Astrocyte (in vitro differentiated cells and primary cell): ENCODE results near the gene ARRB1.

Source experiments
- EZH2 ChIP-seq: IDR thresholded peaks from 2 replicates; pipeline ENCODE4 v1.6.1; 2012; ENCODE audit warnings: mild to moderate bottlenecking, low read length, inconsistent platforms; ENCODE audit not compliant: insufficient read depth
- TF ChIP-seq, protein P1 (sequence below): IDR thresholded peaks from 2 replicates; pipeline ENCODE4 v1.5.1; 2011; ENCODE audit warnings: low read depth, mild to moderate bottlenecking, inconsistent platforms, low read length, moderate library complexity; ENCODE audit not compliant: insufficient read depth

DNA sequence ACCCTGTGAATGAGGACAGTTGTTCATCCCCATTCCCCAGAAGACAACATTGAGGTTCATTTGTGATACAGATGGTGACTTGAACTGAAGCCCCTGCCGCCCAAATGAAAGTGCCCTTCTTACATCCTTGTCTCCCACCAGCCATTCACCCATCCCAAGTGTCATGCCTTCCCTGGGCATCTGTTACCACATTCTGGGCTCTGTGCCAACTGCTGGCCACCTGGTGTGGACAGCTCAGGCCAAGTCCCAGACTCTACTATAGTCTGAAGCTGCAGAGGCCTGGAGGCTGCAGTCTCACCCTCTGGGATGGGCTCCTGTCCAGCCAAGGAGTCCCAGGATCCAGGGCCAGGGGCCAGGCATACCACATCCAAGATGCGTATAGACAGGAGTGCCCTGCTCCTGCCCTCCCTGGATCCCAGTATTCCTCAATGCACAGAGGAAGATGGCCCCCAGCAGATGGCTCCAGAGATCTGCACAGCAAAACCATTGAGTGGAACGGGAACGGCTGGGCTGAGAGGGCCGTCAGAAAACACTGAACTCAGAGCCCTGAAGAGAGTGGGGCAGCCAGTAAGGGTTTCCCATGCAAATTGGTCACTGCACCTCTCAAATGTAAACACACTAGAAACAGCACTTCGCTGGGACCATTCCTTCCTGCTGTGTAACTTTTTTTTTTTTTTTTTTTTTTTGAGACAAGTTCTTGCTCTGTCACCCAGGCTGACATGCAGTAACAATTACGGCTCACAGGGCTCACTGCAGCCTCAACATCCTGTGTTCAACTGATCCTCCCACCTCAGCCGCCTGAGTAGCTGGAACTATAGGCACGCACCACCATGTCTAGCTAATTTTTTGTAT is 22.8 kb downstream of the ARRB1 start:
- TF ChIP-seq, protein P1, sequence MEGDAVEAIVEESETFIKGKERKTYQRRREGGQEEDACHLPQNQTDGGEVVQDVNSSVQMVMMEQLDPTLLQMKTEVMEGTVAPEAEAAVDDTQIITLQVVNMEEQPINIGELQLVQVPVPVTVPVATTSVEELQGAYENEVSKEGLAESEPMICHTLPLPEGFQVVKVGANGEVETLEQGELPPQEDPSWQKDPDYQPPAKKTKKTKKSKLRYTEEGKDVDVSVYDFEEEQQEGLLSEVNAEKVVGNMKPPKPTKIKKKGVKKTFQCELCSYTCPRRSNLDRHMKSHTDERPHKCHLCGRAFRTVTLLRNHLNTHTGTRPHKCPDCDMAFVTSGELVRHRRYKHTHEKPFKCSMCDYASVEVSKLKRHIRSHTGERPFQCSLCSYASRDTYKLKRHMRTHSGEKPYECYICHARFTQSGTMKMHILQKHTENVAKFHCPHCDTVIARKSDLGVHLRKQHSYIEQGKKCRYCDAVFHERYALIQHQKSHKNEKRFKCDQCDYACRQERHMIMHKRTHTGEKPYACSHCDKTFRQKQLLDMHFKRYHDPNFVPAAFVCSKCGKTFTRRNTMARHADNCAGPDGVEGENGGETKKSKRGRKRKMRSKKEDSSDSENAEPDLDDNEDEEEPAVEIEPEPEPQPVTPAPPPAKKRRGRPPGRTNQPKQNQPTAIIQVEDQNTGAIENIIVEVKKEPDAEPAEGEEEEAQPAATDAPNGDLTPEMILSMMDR, result peak; percentile 34
- no peak for TF ChIP-seq EZH2
